IMR-90 (cell line): ENCODE results near the gene CLBA1. TPM values are rescaled to one million over a fixed set of nuclear protein-coding genes. Genes with fewer than 3 reads are reported as not detected.
"Not testable (repeated sequence)": the region's sequence is repeated elsewhere in the genome, so short reads cannot be mapped to it uniquely, and the experiment has no call there.

Source experiments
- ATAC-seq: fragments of 200-7000 bp; cut with Tn5 transposase; 2 replicates; pipeline ENCODE4 v1.9.1; 2020; ENCODE audit warnings: low read depth, mild to moderate bottlenecking, moderate library complexity
- BruUV-seq: library from RNA; stranded (reverse); fragments of 400-500 nt; replicated peaks from 2 replicates; lab custom pipeline; 2021; lab: Mats Ljungman, UMichigan
- CTCF ChIA-PET: fragments of 300-600 bp; formaldehyde crosslinking; extraction: SDS; loops from one replicate; lab custom pipeline; 2021; ENCODE audit warnings: antibody characterized with exemption; lab: Yijun Ruan, JAX
- POLR2A ChIA-PET: fragments of 300-600 bp; sonication (Branson Sonifier 250); formaldehyde crosslinking; loops from one replicate; lab custom pipeline; 2022; ENCODE audit warnings: antibody characterized with exemption; ENCODE audit not compliant: unreplicated experiment; lab: Charles Lee
- DNase-seq: peaks from one replicate; pipeline ENCODE4 v3.0.0; 2013
- H2AFZ ChIP-seq: replicated peaks from 2 replicates; pipeline ENCODE3; 2013; ENCODE audit warnings: low read length, mild to moderate bottlenecking; ENCODE audit not compliant: poor library complexity
- H2AK5ac ChIP-seq: 2 replicates; pipeline ENCODE4 v1.6.1; 2013; ENCODE audit warnings: low read depth, low read length, inconsistent platforms
- H2AK9ac ChIP-seq: replicated peaks from 2 replicates; pipeline ENCODE3; 2013; ENCODE audit warnings: mild to moderate bottlenecking, low read depth, low read length, moderate library complexity; ENCODE audit not compliant: poor library complexity
- H2BK120ac ChIP-seq: 2 replicates; pipeline ENCODE4 v1.6.1; 2013; ENCODE audit warnings: low read depth, low read length, inconsistent platforms
- H2BK15ac ChIP-seq: 3 replicates; pipeline ENCODE4 v1.6.1; 2013; ENCODE audit warnings: low read depth, low read length, inconsistent platforms
- H2BK20ac ChIP-seq: 2 replicates; pipeline ENCODE4 v1.6.1; 2013; ENCODE audit warnings: low read depth, mild to moderate bottlenecking, inconsistent platforms, low read length, moderate library complexity
- H2BK5ac ChIP-seq: 2 replicates; pipeline ENCODE4 v1.6.1; 2013; ENCODE audit warnings: mild to moderate bottlenecking, low read depth, low read length, inconsistent platforms; ENCODE audit not compliant: poor library complexity, severe bottlenecking
- H3K14ac ChIP-seq: replicated peaks from 2 replicates; pipeline ENCODE4 v1.6.1; 2013; ENCODE audit warnings: low read depth, low read length, inconsistent platforms
- H3K18ac ChIP-seq: 2 replicates; pipeline ENCODE4 v1.6.1; 2013; ENCODE audit warnings: low read depth, low read length, control low read depth
- H3K23ac ChIP-seq: 2 replicates; pipeline ENCODE4 v1.6.1; 2013; ENCODE audit warnings: low read depth, low read length, inconsistent platforms
- H3K27ac ChIP-seq: 2 replicates; pipeline ENCODE4 v1.5.1; 2013; ENCODE audit warnings: mild to moderate bottlenecking, control low read depth, low read length; ENCODE audit not compliant: insufficient read depth
- H3K27me3 ChIP-seq: 2 replicates; pipeline ENCODE4 v1.6.1; 2013; ENCODE audit warnings: low read length; ENCODE audit not compliant: control insufficient read depth, insufficient read depth
- H3K36me3 ChIP-seq: 2 replicates; pipeline ENCODE4 v1.6.1; 2013; ENCODE audit warnings: low read length, mixed read lengths; ENCODE audit not compliant: control insufficient read depth, insufficient read depth
- H3K4ac ChIP-seq: 2 replicates; pipeline ENCODE4 v1.6.1; 2013; ENCODE audit warnings: low read depth, low read length, inconsistent platforms
- H3K4me1 ChIP-seq: 2 replicates; pipeline ENCODE4 v1.6.1; 2013; ENCODE audit warnings: low read length, mixed read lengths; ENCODE audit not compliant: control insufficient read depth, insufficient read depth
- H3K4me2 ChIP-seq: 2 replicates; pipeline ENCODE4 v1.6.1; 2013; ENCODE audit warnings: low read depth, mild to moderate bottlenecking, control low read depth, low read length, moderate library complexity
- H3K4me3 ChIP-seq: 2 replicates; pipeline ENCODE4 v1.5.1; 2013; ENCODE audit warnings: low read depth, mild to moderate bottlenecking, control low read depth, low read length, moderate library complexity; ENCODE audit not compliant: insufficient read depth
- H3K56ac ChIP-seq: 2 replicates; pipeline ENCODE4 v1.6.1; 2013; ENCODE audit warnings: low read length, inconsistent platforms; ENCODE audit not compliant: insufficient read depth; ENCODE audit errors: extremely low read depth
- H3K79me1 ChIP-seq, 2 experiments: 2 replicates each; pipeline ENCODE4 v1.6.1; 2013; ENCODE audit warnings: low read length in 2 of 2, inconsistent platforms in 1 of 2, low read depth in 1 of 2
- H3K9ac ChIP-seq: 2 replicates; pipeline ENCODE4 v1.6.1; 2013; ENCODE audit warnings: low read depth, low read length, control low read depth
- H3K9me1 ChIP-seq: 2 replicates; pipeline ENCODE4 v1.6.1; 2013; ENCODE audit warnings: low read length, inconsistent platforms; ENCODE audit not compliant: insufficient read depth
- H3K9me3 ChIP-seq: 2 replicates; pipeline ENCODE4 v1.6.1; 2013; ENCODE audit warnings: low read length; ENCODE audit not compliant: control insufficient read depth, insufficient read depth
- H4K20me1 ChIP-seq: 2 replicates; pipeline ENCODE4 v1.6.1; 2013; ENCODE audit warnings: low read length, inconsistent platforms; ENCODE audit not compliant: insufficient read depth
- H4K5ac ChIP-seq: 2 replicates; pipeline ENCODE4 v1.6.1; 2013; ENCODE audit warnings: mild to moderate bottlenecking, low read depth, low read length, control low read depth
- H4K8ac ChIP-seq, 2 experiments: 2 replicates each; pipeline ENCODE4 v1.6.1; 2013; ENCODE audit warnings: low read depth in 2 of 2, low read length in 2 of 2, control low read depth in 1 of 2, inconsistent platforms in 1 of 2
- H4K91ac ChIP-seq: 2 replicates; pipeline ENCODE4 v1.6.1; 2013; ENCODE audit warnings: low read depth, low read length, inconsistent platforms; ENCODE audit not compliant: insufficient read depth
- WGBS, 2 experiments: methylation state at CpG; one replicate each; pipeline versions ENCODE4 v1.1.5 to v1.1.7; 2013; ENCODE audit warnings: missing lambda C conversion rate in 2 of 2; ENCODE audit not compliant: insufficient read length in 1 of 2; ENCODE audit errors: extremely low coverage in 2 of 2; 5-methylcytosine and 5-hydroxymethylcytosine counted together
- dilution Hi-C: fragments of 300-500 bp; cut with HindIII; formaldehyde crosslinking; loops from one replicate; pipeline ENCODE4 v1.14.3; 2018; ENCODE audit warnings: low sequenced_read_pairs; ENCODE audit not compliant: unreplicated experiment
- in situ Hi-C: fragments of 300-500 bp; cut with MboI; formaldehyde crosslinking; loops from 3 replicates; pipeline ENCODE4 v1.14.3; 2019; ENCODE audit warnings: low sequenced_read_pairs, inconsistent platforms, mixed read lengths
- intact Hi-C: fragments of 100-400 bp; cut with micrococcal nuclease; formaldehyde crosslinking; loops from 2 replicates; pipeline ENCODE4 v1.10.0; 2022
- polyA plus RNA-seq, 3 experiments: library from polyadenylated mRNA; depleted of rRNA; stranded (reverse); fragments of >200 nt; gene quantifications; 2 replicates each; pipeline ENCODE4 v1.2.3, GENCODE V29; 2012; ENCODE audit warnings: low replicate concordance in 1 of 3
- total RNA-seq: library from RNA; depleted of rRNA; stranded (reverse); fragments of >200 nt; gene quantifications from 2 replicates; pipeline ENCODE4 v1.2.3, GENCODE V29; 2012

Gene CLBA1
- total and polyA plus RNA-seq, 2 of the 4 experiments (the other 2 are of a cell fraction): 2.7 to 6.2 TPM

DNA sequence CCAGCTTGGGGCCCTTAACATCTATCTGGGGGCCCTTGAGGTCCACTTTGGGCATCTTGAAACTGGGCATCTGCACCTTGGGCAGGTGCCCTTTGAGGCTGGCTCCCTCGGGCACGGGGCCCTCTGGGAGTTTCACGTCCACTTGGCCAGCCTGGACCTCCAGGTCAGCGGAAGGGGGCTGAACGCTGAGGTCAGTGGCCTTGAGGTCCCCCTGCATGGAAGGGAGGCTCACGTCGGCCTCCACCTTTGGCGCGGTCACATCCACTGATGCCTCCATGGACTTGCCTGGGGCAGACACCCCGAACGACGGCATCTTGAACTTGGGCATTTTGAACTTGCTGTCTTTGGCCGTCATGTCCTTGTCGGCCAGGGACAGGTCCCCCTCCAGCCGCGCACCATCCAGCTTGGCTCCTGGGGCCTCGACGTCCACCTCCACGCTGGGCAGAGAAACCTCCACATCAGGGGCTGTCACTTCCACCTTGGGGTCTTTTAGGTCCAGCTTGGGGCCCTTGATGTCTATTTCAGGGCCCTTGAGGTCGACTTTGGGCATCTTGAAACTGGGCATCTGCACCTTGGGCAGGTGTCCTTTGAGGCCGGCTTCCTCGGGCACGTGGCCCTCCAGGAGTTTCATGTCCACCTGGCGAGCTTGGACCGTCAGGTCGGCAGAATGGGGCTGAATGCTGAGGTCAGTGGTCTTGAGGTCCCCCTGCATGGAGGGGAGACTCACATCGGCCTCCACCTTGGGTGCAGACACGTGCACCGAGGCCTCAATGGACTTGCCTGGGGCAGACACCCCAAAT is 42.2 kb upstream of the CLBA1 start:
- H3K4me1 ChIP-seq, H2BK5ac ChIP-seq, H2AK5ac ChIP-seq, H4K91ac ChIP-seq, ATAC-seq, H4K5ac ChIP-seq, POLR2A ChIA-PET, H3K9me3 ChIP-seq, H2AFZ ChIP-seq, H3K4ac ChIP-seq, BruUV-seq, H3K18ac ChIP-seq, H3K14ac ChIP-seq, H3K56ac ChIP-seq, H4K20me1 ChIP-seq, H3K9me1 ChIP-seq, H3K79me1 ChIP-seq, in situ Hi-C loops, DNase-seq, H2AK9ac ChIP-seq, dilution Hi-C loops, H3K9ac ChIP-seq, H3K4me3 ChIP-seq, H2BK15ac ChIP-seq, H4K8ac ChIP-seq, H3K4me2 ChIP-seq, H2BK120ac ChIP-seq, H3K23ac ChIP-seq, H2BK20ac ChIP-seq, H3K27ac ChIP-seq, H3K36me3 ChIP-seq, intact Hi-C loops: not testable (repeated sequence)
- WGBS, 2 experiments: 85% methylated on average over 14 of the region's 29 CpGs; no CpG with 5 or more reads in 1 of the 2 experiments
- peaks cover 12% of the 10 kb centered on the region for H3K27me3 ChIP-seq
- CTCF ChIA-PET: interaction anchor here (1.0 kb wide), 1 partner anchor 26 kb away, joined by 3 read pairs; no protein-coding TSS in a partner anchor

- ATAC-seq, H3K56ac ChIP-seq, H3K27me3 ChIP-seq, intact Hi-C loops, H3K9me1 ChIP-seq, H4K20me1 ChIP-seq, in situ Hi-C loops, H3K4me2 ChIP-seq, H3K4me1 ChIP-seq, H3K9ac ChIP-seq, H3K36me3 ChIP-seq, H4K91ac ChIP-seq, H2BK5ac ChIP-seq, H3K23ac ChIP-seq, H2AK5ac ChIP-seq, H3K4ac ChIP-seq, H3K27ac ChIP-seq, H2AFZ ChIP-seq, H4K8ac ChIP-seq, H3K4me3 ChIP-seq, H2BK20ac ChIP-seq, H3K9me3 ChIP-seq, H3K18ac ChIP-seq, H3K79me1 ChIP-seq, H2BK15ac ChIP-seq, H3K14ac ChIP-seq, H2BK120ac ChIP-seq, H4K5ac ChIP-seq, H2AK9ac ChIP-seq, POLR2A ChIA-PET, DNase-seq, BruUV-seq, dilution Hi-C loops: not testable (repeated sequence)
- 74% methylated on average over 6 of the region's 6 CpGs; no CpG with 5 or more reads in 1 of the 2 experiments for WGBS, 2 experiments
- CTCF ChIA-PET: interaction anchor here (1.0 kb wide), 1 partner anchor 25 kb away, joined by 3 read pairs; no protein-coding TSS in a partner anchor
Measured at GRCh38 chr14:104944016-104944308, 41.6 kb upstream of the CLBA1 start.
